Measurements from ENCODE around the gene EDA.

GRCh38 chrX:69614886-69615285 is 1.0 kb upstream of the EDA start:
- TF ChIP-seq, protein P1, sequence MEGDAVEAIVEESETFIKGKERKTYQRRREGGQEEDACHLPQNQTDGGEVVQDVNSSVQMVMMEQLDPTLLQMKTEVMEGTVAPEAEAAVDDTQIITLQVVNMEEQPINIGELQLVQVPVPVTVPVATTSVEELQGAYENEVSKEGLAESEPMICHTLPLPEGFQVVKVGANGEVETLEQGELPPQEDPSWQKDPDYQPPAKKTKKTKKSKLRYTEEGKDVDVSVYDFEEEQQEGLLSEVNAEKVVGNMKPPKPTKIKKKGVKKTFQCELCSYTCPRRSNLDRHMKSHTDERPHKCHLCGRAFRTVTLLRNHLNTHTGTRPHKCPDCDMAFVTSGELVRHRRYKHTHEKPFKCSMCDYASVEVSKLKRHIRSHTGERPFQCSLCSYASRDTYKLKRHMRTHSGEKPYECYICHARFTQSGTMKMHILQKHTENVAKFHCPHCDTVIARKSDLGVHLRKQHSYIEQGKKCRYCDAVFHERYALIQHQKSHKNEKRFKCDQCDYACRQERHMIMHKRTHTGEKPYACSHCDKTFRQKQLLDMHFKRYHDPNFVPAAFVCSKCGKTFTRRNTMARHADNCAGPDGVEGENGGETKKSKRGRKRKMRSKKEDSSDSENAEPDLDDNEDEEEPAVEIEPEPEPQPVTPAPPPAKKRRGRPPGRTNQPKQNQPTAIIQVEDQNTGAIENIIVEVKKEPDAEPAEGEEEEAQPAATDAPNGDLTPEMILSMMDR (IDR thresholded peaks at IDR 0.05 in 2 of 3, conservative IDR thresholded peaks at IDR 0.05 in 1 of 3; ENCODE audit: borderline replicate concordance in 1 of 3, insufficient read depth in 1 of 3, low read depth in 2 of 3, low read length in 2 of 3), result no peak
- TF ChIP-seq RAD21 (IDR thresholded peaks at IDR 0.05; ENCODE audit: low read depth) (no peak), ELF1 (IDR thresholded peaks at IDR 0.05; ENCODE audit: borderline replicate concordance, low read depth) (no peak), REST (IDR thresholded peaks at IDR 0.05; ENCODE audit: low read depth) (no peak), ZFX (IDR thresholded peaks at IDR 0.05) (no peak), SIN3A (IDR thresholded peaks at IDR 0.05; ENCODE audit: low read depth) (no peak), YY1 (IDR thresholded peaks at IDR 0.05; ENCODE audit: extremely low read depth, insufficient replicate concordance, low read depth, low read length) (no peak)
- TF ChIP-seq, protein P2, sequence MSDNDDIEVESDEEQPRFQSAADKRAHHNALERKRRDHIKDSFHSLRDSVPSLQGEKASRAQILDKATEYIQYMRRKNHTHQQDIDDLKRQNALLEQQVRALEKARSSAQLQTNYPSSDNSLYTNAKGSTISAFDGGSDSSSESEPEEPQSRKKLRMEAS (IDR thresholded peaks at IDR 0.05), result no peak
